NT2/D1 (cell line): ENCODE data around the gene HEATR5B.

ENCODE experiments used
- DNase-seq: peaks from one replicate; pipeline ENCODE4 v3.0.0-alpha.2; 2011; ENCODE audit warnings: low read depth, low spot score
- H3K27me3 ChIP-seq: 2 replicates; pipeline ENCODE4 v1.6.0; 2011; ENCODE audit warnings: mild to moderate bottlenecking; ENCODE audit not compliant: insufficient read length, insufficient read depth
- H3K36me3 ChIP-seq: 2 replicates; pipeline ENCODE4 v1.6.1; 2011; ENCODE audit warnings: mild to moderate bottlenecking, low read length, mixed read lengths; ENCODE audit not compliant: insufficient read depth, insufficient read length
- H3K4me1 ChIP-seq: 2 replicates; pipeline ENCODE4 v1.5.1; 2011; ENCODE audit not compliant: insufficient read depth, insufficient read length
- H3K4me3 ChIP-seq: 2 replicates; pipeline ENCODE4 v1.5.1; 2011; ENCODE audit warnings: low read depth; ENCODE audit not compliant: insufficient read length
- H3K9ac ChIP-seq: 2 replicates; pipeline ENCODE4 v1.6.0; 2011; ENCODE audit warnings: low read depth; ENCODE audit not compliant: insufficient read length
- H3K9me3 ChIP-seq: 2 replicates; pipeline ENCODE4 v1.5.1; 2011; ENCODE audit warnings: mild to moderate bottlenecking, low read length; ENCODE audit not compliant: insufficient read depth
- SUZ12 ChIP-seq: IDR thresholded peaks from 2 replicates; pipeline ENCODE4 v1.6.1; 2011; ENCODE audit not compliant: insufficient read length, insufficient read depth; ENCODE audit errors: extremely low read depth
- YY1 ChIP-seq: IDR thresholded peaks from 2 replicates; pipeline ENCODE4 v1.6.1; 2011; ENCODE audit not compliant: insufficient read length, insufficient read depth
- ZNF274 ChIP-seq: IDR thresholded peaks from 2 replicates; pipeline ENCODE4 v1.6.1; 2011; ENCODE audit warnings: mild to moderate bottlenecking, low read depth, low read length

Gene HEATR5B

GRCh38 chr2:37083873-37084794 is at the start of gene HEATR5B, which contains the start of gene GPATCH11:
Gene HEATR5B (minus strand): TSS chr2:37084372. CDS start chr2:37083414, 958 bp downstream.
Gene GPATCH11 (plus strand): TSS chr2:37084518. CDS start chr2:37088382, 3,864 bp downstream.
- Histone ChIP-seq H3K36me3 (peaks cover 19% of the 10 kb centered on the region), H3K4me1 (no peaks in the 10 kb centered on the region), H3K9ac (peak within 1 kb of the TSS; percentile 88), H3K27me3 (no peaks in the 10 kb centered on the region), H3K4me3 (peak within 1 kb of the TSS; percentile 78), H3K9me3 (no peaks in the 10 kb centered on the region)
- DNase-seq, result peak; percentile 97
- TF ChIP-seq ZNF274, result no peak
- TF ChIP-seq SUZ12, result no peak
- no peak for TF ChIP-seq YY1

GRCh38 chr2:37132914-37133313 is 48.7 kb upstream of the HEATR5B start:
- Histone ChIP-seq H3K27me3 (no peaks in the 10 kb centered on the region), H3K4me1 (no peaks in the 10 kb centered on the region), H3K4me3 (no peak overlapping the region), H3K9me3 (0 out of 2 replicates have a peak, but pooled peaks cover 6% of the 10 kb centered on the region), H3K36me3 (peaks cover 39% of the 10 kb centered on the region), H3K9ac (no peak overlapping the region)
- no peak for TF ChIP-seq SUZ12
- TF ChIP-seq ZNF274, result no peak
- TF ChIP-seq YY1, result no peak
- DNase-seq, result no peak

GRCh38 chr2:37125416-37125815 is 41.2 kb upstream of the HEATR5B start:
- no peak overlapping the region for H3K4me3 ChIP-seq
- peaks cover 6% of the 10 kb centered on the region for H3K36me3 ChIP-seq
- H3K9me3 ChIP-seq, result 0 out of 2 replicates have a peak, but pooled peaks cover 6% of the 10 kb centered on the region
- DNase-seq, result no peak
- no peak overlapping the region for H3K9ac ChIP-seq
- TF ChIP-seq YY1 (no peak), SUZ12 (no peak), ZNF274 (no peak)
- no peaks in the 10 kb centered on the region for H3K4me1 ChIP-seq
- H3K27me3 ChIP-seq, result no peaks in the 10 kb centered on the region

DNA sequence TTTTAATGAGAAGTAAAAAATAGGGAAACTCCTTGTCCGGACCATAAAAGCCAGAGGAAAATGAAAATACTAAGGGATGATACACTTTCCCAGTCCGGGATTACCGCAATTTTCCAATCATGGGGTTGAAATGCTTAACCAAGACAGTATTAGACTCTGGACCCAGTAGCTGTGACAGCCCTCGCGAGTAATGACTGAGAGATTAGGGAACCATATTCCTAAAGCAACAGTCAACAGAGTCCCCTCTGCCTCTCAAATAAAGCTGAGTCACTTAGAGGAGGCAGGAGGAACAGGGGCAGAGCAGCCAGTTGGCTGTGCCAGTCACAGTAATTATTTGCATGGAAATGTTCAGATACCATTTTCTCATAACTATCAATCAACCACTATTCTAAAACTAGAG is 35.0 kb upstream of the HEATR5B start:
- H3K9ac ChIP-seq, result no peak overlapping the region
- no peaks in the 10 kb centered on the region for H3K27me3 ChIP-seq
- TF ChIP-seq YY1 (no peak), SUZ12 (no peak), ZNF274 (no peak)
- H3K4me3 ChIP-seq, result no peak overlapping the region
- H3K36me3 ChIP-seq, result peaks cover 11% of the 10 kb centered on the region
- H3K9me3 ChIP-seq, result no peaks in the 10 kb centered on the region
- no peak for DNase-seq
- H3K4me1 ChIP-seq, result no peaks in the 10 kb centered on the region

DNA sequence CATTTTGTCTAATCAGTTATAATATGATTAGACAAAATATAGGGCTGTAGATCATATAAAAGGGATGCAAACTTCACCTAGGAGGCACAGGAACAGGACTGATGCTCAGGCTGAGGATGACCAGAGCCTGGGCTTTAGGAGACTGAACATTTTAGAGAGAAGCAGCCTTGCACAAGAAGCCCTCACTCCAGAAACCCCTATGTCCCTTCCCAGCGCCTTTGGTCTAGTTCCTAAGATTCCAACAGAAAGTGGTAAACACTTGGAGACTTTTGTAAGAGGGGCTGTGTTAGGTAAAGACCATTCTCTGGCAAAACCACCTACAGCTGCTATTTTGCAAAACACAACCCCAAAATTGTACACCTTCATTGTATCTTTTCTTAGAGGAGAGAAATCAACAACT is 33.4 kb upstream of the HEATR5B start:
- Histone ChIP-seq H3K36me3 (peaks cover 11% of the 10 kb centered on the region), H3K27me3 (no peaks in the 10 kb centered on the region), H3K9me3 (no peaks in the 10 kb centered on the region), H3K4me1 (no peaks in the 10 kb centered on the region), H3K9ac (no peak overlapping the region), H3K4me3 (no peak overlapping the region)
- DNase-seq, result no peak
- TF ChIP-seq YY1, result no peak
- no peak for TF ChIP-seq SUZ12
- TF ChIP-seq ZNF274, result no peak

DNA sequence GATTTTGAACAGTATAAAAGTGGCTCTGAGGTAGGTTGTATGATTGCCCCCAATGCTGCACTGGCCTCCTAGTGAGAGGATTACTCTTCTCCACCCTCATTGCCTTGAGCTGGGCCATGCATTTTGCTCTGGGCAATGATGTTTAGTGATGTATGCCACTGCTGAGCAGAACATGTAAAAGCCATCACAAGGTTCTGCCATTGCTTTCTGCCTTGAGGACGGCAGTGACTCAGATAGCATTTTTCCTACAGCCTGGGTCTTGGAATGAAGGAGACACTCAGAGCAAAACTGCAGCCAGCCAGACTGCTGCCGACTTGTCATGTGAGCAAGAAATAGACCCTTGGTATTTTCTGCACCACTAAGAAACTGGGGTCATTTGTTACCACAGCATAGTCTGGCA is 27.8 kb upstream of the HEATR5B start:
- no peak for TF ChIP-seq ZNF274
- no peak for TF ChIP-seq YY1
- no peak for TF ChIP-seq SUZ12
- Histone ChIP-seq H3K4me1 (no peaks in the 10 kb centered on the region), H3K27me3 (no peaks in the 10 kb centered on the region), H3K9me3 (no peaks in the 10 kb centered on the region), H3K4me3 (no peak overlapping the region), H3K36me3 (peaks cover 14% of the 10 kb centered on the region), H3K9ac (no peak overlapping the region)
- DNase-seq, result no peak
